ENCODE measurements around the gene CCL8.

DNA sequence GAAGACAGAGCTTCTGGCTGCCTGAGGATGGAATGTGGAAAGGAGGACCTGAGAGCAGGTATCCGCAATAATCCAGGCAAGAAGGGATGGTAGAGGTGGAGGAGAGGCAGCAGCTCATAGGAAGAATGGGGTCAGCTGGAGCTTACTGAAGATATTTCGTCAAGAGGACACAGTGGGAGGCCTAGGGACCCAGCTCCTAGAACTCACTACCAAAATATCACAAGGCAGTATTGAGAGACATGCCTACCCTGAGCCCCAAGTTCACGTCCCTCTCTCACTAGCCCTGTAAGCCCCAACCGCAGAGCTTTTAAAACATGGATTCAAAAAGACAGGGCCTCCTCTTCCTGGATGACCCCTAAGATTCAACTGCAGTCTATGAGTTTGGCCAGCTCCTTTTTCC lies 14.2 kb upstream of the CCL8 start:
- no peak for TF ChIP-seq EZH2 (IDR thresholded peaks at IDR 0.05; ENCODE audit: insufficient read depth, poor library complexity, severe bottlenecking)
- no peak for TF ChIP-seq EZH2phosphoT487 (IDR thresholded peaks at IDR 0.05; ENCODE audit: insufficient read depth, low read depth)
